Measurements from ENCODE around the gene CBARP. TPM values are rescaled to one million over a fixed set of nuclear protein-coding genes. Genes with fewer than 3 reads are reported as not detected.

Gene CBARP
- total and polyA plus RNA-seq, 2 of the 13 experiments (the other 11 are each of a cell fraction or from before 2014, with no cell fraction given), result 1.2 to 1.4 TPM

DNA sequence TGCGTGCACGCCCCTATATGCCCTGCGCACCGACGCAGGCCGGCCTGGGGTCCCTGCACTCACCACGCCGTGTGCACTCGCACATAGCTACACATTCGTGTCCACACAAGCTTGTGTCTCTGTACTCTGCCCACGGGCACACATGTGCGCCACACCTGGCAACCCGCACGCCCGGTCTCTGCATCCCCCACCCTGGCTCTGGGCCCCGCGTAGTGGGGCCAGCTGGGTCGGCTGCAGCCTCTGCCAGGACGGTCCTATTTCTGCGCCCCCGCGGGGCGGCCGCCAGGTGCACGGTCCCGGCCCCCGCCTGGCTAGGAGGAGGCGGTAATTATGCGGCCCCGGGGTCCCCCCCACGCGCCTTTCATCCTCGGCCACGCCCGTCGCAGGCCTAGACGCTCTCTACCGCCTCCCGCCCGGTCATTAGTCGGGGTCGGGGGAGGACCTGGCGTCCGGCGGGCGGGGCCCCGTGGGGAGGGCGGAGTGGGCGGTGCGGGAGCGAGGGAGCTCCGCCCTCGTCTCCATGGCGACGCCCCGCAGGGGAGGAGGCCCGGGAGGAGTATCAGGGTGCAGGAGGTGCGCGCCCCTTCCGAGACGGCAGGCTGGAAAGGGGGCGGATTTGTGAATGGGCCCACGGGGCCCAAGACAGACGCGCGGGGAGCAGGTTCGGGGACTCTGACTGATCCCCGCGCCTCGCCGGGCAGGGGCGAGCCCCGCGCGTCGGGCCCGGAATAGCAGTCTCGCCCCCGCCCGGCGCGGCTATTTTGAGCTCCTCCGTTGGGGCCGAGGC, 28.5 kb upstream of the CBARP start (continued):
- TF ChIP-seq, protein P1, sequence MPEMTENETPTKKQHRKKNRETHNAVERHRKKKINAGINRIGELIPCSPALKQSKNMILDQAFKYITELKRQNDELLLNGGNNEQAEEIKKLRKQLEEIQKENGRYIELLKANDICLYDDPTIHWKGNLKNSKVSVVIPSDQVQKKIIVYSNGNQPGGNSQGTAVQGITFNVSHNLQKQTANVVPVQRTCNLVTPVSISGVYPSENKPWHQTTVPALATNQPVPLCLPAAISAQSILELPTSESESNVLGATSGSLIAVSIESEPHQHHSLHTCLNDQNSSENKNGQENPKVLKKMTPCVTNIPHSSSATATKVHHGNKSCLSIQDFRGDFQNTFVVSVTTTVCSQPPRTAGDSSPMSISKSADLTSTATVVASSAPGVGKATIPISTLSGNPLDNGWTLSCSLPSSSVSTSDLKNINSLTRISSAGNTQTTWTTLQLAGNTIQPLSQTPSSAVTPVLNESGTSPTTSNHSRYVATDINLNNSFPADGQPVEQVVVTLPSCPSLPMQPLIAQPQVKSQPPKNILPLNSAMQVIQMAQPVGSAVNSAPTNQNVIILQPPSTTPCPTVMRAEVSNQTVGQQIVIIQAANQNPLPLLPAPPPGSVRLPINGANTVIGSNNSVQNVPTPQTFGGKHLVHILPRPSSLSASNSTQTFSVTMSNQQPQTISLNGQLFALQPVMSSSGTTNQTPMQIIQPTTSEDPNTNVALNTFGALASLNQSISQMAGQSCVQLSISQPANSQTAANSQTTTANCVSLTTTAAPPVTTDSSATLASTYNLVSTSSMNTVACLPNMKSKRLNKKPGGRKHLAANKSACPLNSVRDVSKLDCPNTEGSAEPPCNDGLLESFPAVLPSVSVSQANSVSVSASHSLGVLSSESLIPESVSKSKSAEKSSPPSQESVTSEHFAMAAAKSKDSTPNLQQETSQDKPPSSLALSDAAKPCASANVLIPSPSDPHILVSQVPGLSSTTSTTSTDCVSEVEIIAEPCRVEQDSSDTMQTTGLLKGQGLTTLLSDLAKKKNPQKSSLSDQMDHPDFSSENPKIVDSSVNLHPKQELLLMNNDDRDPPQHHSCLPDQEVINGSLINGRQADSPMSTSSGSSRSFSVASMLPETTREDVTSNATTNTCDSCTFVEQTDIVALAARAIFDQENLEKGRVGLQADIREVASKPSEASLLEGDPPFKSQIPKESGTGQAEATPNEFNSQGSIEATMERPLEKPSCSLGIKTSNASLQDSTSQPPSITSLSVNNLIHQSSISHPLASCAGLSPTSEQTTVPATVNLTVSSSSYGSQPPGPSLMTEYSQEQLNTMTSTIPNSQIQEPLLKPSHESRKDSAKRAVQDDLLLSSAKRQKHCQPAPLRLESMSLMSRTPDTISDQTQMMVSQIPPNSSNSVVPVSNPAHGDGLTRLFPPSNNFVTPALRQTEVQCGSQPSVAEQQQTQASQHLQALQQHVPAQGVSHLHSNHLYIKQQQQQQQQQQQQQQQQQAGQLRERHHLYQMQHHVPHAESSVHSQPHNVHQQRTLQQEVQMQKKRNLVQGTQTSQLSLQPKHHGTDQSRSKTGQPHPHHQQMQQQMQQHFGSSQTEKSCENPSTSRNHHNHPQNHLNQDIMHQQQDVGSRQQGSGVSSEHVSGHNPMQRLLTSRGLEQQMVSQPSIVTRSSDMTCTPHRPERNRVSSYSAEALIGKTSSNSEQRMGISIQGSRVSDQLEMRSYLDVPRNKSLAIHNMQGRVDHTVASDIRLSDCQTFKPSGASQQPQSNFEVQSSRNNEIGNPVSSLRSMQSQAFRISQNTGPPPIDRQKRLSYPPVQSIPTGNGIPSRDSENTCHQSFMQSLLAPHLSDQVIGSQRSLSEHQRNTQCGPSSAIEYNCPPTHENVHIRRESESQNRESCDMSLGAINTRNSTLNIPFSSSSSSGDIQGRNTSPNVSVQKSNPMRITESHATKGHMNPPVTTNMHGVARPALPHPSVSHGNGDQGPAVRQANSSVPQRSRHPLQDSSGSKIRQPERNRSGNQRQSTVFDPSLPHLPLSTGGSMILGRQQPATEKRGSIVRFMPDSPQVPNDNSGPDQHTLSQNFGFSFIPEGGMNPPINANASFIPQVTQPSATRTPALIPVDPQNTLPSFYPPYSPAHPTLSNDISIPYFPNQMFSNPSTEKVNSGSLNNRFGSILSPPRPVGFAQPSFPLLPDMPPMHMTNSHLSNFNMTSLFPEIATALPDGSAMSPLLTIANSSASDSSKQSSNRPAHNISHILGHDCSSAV (CRISPR knock-in tag; IDR thresholded peaks at IDR 0.05; ENCODE audit: borderline replicate concordance), result no peak
- TF ChIP-seq HNF4A (CRISPR knock-in tag; IDR thresholded peaks at IDR 0.05), result no peak
- no peak for TF ChIP-seq KDM5A (IDR thresholded peaks at IDR 0.05; ENCODE audit: borderline replicate concordance, low read length)
- TF ChIP-seq JUND (CRISPR knock-in tag; IDR thresholded peaks at IDR 0.05), result no peak
- peak; percentile 92 for TF ChIP-seq ZNF746 (CRISPR knock-in tag; IDR thresholded peaks at IDR 0.05)
- peak; percentile 52; the same call in 1 of the 2 replicates for TF ChIP-seq KDM5B (CRISPR knock-in tag; IDR thresholded peaks at IDR 0.05; ENCODE audit: borderline replicate concordance)
- TF ChIP-seq SRF (IDR thresholded peaks at IDR 0.05; ENCODE audit: low read depth, low read length), result no peak
- TF ChIP-seq ATM (IDR thresholded peaks at IDR 0.05; ENCODE audit: borderline replicate concordance), result no peak
- TF ChIP-seq TARDBP (CRISPR knock-in tag; IDR thresholded peaks at IDR 0.05), result no peak; the same call in 1 of the 2 replicates
- no peak for TF ChIP-seq ZNF17 (CRISPR knock-in tag; IDR thresholded peaks at IDR 0.05)
- TF ChIP-seq ZSCAN31 (CRISPR knock-in tag; IDR thresholded peaks at IDR 0.05; ENCODE audit: low read depth), result no peak
- TF ChIP-seq IKZF1 (IDR thresholded peaks at IDR 0.05), result no peak
- TF ChIP-seq RBM22 (optimal IDR thresholded peaks at IDR 0.05; ENCODE audit: low read length), result no peak
- TF ChIP-seq ZNF253 (CRISPR knock-in tag; IDR thresholded peaks at IDR 0.05; ENCODE audit: borderline replicate concordance), result no peak
- TF ChIP-seq ZNF234 (CRISPR knock-in tag; conservative IDR thresholded peaks at IDR 0.05), result no peak
- TF ChIP-seq SAFB2 (CRISPR knock-in tag; IDR thresholded peaks at IDR 0.05; ENCODE audit: borderline replicate concordance, low read depth), result peak; percentile 11; the same call in 1 of the 2 replicates
- TF ChIP-seq NR2F1 (CRISPR knock-in tag; IDR thresholded peaks at IDR 0.05), result 0 out of 4 replicates have a peak, but pooled peaks of 1 of the 2 experiments have one; percentile 20
- TF ChIP-seq, protein P2, sequence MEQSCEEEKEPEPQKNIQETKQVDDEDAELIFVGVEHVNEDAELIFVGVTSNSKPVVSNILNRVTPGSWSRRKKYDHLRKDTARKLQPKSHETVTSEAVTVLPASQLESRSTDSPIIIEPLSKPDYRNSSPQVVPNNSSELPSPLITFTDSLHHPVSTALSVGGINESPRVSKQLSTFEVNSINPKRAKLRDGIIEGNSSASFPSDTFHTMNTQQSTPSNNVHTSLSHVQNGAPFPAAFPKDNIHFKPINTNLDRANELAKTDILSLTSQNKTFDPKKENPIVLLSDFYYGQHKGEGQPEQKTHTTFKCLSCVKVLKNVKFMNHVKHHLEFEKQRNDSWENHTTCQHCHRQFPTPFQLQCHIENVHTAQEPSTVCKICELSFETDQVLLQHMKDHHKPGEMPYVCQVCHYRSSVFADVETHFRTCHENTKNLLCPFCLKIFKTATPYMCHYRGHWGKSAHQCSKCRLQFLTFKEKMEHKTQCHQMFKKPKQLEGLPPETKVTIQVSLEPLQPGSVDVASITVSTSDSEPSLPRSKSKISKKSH (CRISPR knock-in tag; IDR thresholded peaks at IDR 0.05; ENCODE audit: borderline replicate concordance), result no peak
- TF ChIP-seq PRPF4 (IDR thresholded peaks at IDR 0.05; ENCODE audit: low read depth, low read length, poor library complexity, severe bottlenecking), result no peak
- no peak for TF ChIP-seq SUZ12 (IDR thresholded peaks at IDR 0.05; ENCODE audit: low read depth, low read length)
- 0 out of 2 replicates have a peak, but pooled peaks have one; percentile 79 for TF ChIP-seq ZNF354B (CRISPR knock-in tag; IDR thresholded peaks at IDR 0.05)
